ENCODE data around the gene PES1. TPM values are rescaled to one million over a fixed set of nuclear protein-coding genes. Genes with fewer than 3 reads are reported as not detected.

The PES1 gene
- total RNA-seq, 1 experiment from 2014 or later, result 111 TPM

DNA sequence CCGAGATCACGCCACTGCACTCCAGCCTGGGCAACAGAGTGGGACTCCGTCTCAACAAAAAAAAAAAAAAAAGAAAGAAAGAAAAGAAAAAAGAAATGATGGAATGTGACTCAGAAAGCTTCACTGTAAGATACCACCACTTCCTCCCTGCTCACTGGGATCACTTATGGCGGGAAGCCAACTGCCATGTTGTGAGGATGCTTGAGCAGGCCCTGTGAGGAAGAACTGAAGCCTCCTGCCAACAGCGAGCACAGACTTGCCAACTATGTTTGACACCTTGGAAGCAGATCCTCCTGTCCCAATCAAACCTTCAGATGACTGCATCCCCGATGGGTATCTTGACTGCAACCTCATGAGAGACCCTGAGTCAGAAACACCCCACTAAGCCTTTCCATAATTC is 53.4 kb downstream of the PES1 start:
- in situ Hi-C loops (cut with HindIII; ENCODE audit: low pct_unique_long_range_greater_than_20kb, low sequenced_read_pairs), result no loop called here
- CTCF ChIA-PET, result no interaction called here
- ATAC-seq (no peak), DNase-seq (ENCODE audit: low read depth, low spot score) (no peak)
- H3K36me3 ChIP-seq (ENCODE audit: control insufficient read depth, insufficient read depth, low read length), result no peaks in the 10 kb centered on the region
- no peaks in the 10 kb centered on the region for H3K9me3 ChIP-seq (ENCODE audit: control insufficient read depth, insufficient read depth, low read depth, low read length)
- intact Hi-C loops (cut with micrococcal nuclease; ENCODE audit: unreplicated experiment), result no loop called here
- TF ChIP-seq POLR2AphosphoS5 (IDR thresholded peaks at IDR 0.05; ENCODE audit: low read depth, low read length), result no peak
- H3K4me1 ChIP-seq (ENCODE audit: control insufficient read depth, insufficient read depth, low read length), result no peaks in the 10 kb centered on the region
- POLR2A ChIA-PET, result no interaction called here
- no peaks in the 10 kb centered on the region for H3K27me3 ChIP-seq (ENCODE audit: control insufficient read depth, insufficient read depth, low read length)
- BruUV-seq (replicated peaks), result no TSS peak
- H3K4me3 ChIP-seq (ENCODE audit: low read depth in 2 of 2, low read length in 2 of 2), result no peak overlapping the region
- no peak overlapping the region for H3K27ac ChIP-seq (ENCODE audit: low read length)

DNA sequence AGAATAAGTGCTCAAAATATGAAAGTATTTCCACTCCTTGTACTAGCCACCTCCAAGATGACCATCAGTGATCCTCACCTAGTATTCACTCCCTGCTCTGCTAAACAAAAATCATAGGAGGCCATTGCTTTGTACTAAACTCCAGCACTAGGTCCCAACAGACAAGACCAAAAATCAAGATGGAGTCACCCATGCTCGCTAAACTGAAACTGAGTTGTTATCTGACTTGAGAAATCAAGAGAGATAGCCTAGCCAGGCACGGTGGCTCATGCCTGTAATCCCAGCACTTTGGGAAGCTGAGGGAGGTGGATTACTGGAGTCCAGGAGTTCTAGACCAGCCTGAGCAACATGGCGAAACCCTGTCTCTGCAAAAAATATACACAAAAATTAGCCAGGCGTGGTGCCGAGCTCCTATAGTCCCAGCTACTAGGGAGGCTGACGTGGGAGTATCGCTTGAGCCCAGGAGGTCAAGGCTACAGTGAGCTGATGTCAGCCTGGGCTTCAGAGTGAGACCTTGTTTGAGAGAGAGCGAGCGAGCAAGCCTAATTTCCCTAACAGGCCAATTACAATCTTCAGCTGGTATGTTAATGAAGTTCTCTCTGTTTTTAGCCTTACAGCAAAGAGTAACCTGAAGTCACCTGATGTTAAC is 54.5 kb downstream of the PES1 start:
- H3K36me3 ChIP-seq (ENCODE audit: control insufficient read depth, insufficient read depth, low read length), result no peaks in the 10 kb centered on the region
- DNase-seq (ENCODE audit: low read depth, low spot score) (no peak), ATAC-seq (no peak)
- H3K4me1 ChIP-seq (ENCODE audit: control insufficient read depth, insufficient read depth, low read length), result no peaks in the 10 kb centered on the region
- no peak overlapping the region for H3K4me3 ChIP-seq (ENCODE audit: low read depth in 2 of 2, low read length in 2 of 2)
- H3K9me3 ChIP-seq (ENCODE audit: control insufficient read depth, insufficient read depth, low read depth, low read length), result no peaks in the 10 kb centered on the region
- H3K27me3 ChIP-seq (ENCODE audit: control insufficient read depth, insufficient read depth, low read length), result no peaks in the 10 kb centered on the region
- no TSS peak for BruUV-seq (replicated peaks)
- ChIA-PET POLR2A (no interaction called here), CTCF (no interaction called here)
- TF ChIP-seq, protein P1, sequence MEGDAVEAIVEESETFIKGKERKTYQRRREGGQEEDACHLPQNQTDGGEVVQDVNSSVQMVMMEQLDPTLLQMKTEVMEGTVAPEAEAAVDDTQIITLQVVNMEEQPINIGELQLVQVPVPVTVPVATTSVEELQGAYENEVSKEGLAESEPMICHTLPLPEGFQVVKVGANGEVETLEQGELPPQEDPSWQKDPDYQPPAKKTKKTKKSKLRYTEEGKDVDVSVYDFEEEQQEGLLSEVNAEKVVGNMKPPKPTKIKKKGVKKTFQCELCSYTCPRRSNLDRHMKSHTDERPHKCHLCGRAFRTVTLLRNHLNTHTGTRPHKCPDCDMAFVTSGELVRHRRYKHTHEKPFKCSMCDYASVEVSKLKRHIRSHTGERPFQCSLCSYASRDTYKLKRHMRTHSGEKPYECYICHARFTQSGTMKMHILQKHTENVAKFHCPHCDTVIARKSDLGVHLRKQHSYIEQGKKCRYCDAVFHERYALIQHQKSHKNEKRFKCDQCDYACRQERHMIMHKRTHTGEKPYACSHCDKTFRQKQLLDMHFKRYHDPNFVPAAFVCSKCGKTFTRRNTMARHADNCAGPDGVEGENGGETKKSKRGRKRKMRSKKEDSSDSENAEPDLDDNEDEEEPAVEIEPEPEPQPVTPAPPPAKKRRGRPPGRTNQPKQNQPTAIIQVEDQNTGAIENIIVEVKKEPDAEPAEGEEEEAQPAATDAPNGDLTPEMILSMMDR (IDR thresholded peaks at IDR 0.05), result no peak
- no peak for TF ChIP-seq SIN3A (IDR thresholded peaks at IDR 0.05; ENCODE audit: borderline replicate concordance, insufficient read depth, low read depth, low read length)
- TF ChIP-seq, protein P2, sequence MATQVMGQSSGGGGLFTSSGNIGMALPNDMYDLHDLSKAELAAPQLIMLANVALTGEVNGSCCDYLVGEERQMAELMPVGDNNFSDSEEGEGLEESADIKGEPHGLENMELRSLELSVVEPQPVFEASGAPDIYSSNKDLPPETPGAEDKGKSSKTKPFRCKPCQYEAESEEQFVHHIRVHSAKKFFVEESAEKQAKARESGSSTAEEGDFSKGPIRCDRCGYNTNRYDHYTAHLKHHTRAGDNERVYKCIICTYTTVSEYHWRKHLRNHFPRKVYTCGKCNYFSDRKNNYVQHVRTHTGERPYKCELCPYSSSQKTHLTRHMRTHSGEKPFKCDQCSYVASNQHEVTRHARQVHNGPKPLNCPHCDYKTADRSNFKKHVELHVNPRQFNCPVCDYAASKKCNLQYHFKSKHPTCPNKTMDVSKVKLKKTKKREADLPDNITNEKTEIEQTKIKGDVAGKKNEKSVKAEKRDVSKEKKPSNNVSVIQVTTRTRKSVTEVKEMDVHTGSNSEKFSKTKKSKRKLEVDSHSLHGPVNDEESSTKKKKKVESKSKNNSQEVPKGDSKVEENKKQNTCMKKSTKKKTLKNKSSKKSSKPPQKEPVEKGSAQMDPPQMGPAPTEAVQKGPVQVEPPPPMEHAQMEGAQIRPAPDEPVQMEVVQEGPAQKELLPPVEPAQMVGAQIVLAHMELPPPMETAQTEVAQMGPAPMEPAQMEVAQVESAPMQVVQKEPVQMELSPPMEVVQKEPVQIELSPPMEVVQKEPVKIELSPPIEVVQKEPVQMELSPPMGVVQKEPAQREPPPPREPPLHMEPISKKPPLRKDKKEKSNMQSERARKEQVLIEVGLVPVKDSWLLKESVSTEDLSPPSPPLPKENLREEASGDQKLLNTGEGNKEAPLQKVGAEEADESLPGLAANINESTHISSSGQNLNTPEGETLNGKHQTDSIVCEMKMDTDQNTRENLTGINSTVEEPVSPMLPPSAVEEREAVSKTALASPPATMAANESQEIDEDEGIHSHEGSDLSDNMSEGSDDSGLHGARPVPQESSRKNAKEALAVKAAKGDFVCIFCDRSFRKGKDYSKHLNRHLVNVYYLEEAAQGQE (IDR thresholded peaks at IDR 0.05; ENCODE audit: insufficient read depth in 1 of 2, low read depth in 2 of 2, low read length in 1 of 2), result no peak
- in situ Hi-C loops (cut with HindIII; ENCODE audit: low pct_unique_long_range_greater_than_20kb, low sequenced_read_pairs), result no loop called here
- intact Hi-C loops (cut with micrococcal nuclease; ENCODE audit: unreplicated experiment), result no loop called here
- no peak overlapping the region for H3K27ac ChIP-seq (ENCODE audit: low read length)

DNA sequence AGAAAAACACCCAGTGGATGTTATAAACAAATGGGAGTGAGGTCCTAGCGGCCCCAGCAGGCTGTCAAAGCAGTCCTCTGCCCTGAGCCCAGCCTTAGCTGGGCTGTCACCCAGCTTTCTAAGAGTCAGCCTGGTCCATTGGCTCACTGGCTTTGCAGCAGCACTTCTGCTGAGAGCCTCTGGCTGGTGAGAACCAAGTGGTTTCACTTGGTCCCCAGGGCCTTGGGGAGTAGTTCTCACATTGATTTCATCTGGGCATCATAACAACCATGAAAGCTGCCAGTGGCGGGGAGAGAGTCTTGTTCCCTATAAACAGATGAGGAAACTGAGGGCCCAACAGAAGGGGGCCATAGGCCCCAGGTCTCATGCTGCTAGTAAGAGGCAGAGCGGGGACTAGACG is 56.5 kb downstream of the PES1 start:
- TF ChIP-seq, protein P2 (IDR thresholded peaks at IDR 0.05; ENCODE audit: insufficient read depth in 1 of 2, low read depth in 2 of 2, low read length in 1 of 2), result no peak
- no peak for TF ChIP-seq TCF7L2 (IDR thresholded peaks at IDR 0.05; ENCODE audit: low read depth, low read length)
- no peak for TF ChIP-seq SIN3A (IDR thresholded peaks at IDR 0.05; ENCODE audit: borderline replicate concordance, insufficient read depth, low read depth, low read length)
- no peak for TF ChIP-seq POLR2AphosphoS5 (IDR thresholded peaks at IDR 0.05; ENCODE audit: low read depth, low read length)
- TF ChIP-seq, protein P1 (IDR thresholded peaks at IDR 0.05), result no peak
- no peaks in the 10 kb centered on the region for H3K36me3 ChIP-seq (ENCODE audit: control insufficient read depth, insufficient read depth, low read length)
- H3K9me3 ChIP-seq (ENCODE audit: control insufficient read depth, insufficient read depth, low read depth, low read length), result no peaks in the 10 kb centered on the region
- DNase-seq (ENCODE audit: low read depth, low spot score) (no peak), ATAC-seq (no peak)
- no peaks in the 10 kb centered on the region for H3K27me3 ChIP-seq (ENCODE audit: control insufficient read depth, insufficient read depth, low read length)
- ChIA-PET POLR2A (no interaction called here), CTCF (no interaction called here)
- no peaks in the 10 kb centered on the region for H3K4me1 ChIP-seq (ENCODE audit: control insufficient read depth, insufficient read depth, low read length)
- BruUV-seq (replicated peaks), result no TSS peak
- in situ Hi-C loops (cut with HindIII; ENCODE audit: low pct_unique_long_range_greater_than_20kb, low sequenced_read_pairs), result no loop called here
- H3K27ac ChIP-seq (ENCODE audit: low read length), result no peak overlapping the region
- no peak overlapping the region for H3K4me3 ChIP-seq (ENCODE audit: low read depth in 2 of 2, low read length in 2 of 2)
- intact Hi-C loops (cut with micrococcal nuclease; ENCODE audit: unreplicated experiment), result no loop called here
